GM18867 (cell line): ENCODE measurements around the gene KRTAP2-1.
"Not testable (repeated sequence)": the region's sequence is repeated elsewhere in the genome, so short reads cannot be mapped to it uniquely, and the experiment has no call there.

ENCODE experiments used
- ATAC-seq: cut with Tn5 transposase; IDR thresholded peaks from one replicate; pipeline ENCODE4 v1.9.1; 2021; ENCODE audit warnings: mild to moderate bottlenecking, moderate library complexity; ENCODE audit not compliant: unreplicated experiment

Gene KRTAP2-1

DNA sequence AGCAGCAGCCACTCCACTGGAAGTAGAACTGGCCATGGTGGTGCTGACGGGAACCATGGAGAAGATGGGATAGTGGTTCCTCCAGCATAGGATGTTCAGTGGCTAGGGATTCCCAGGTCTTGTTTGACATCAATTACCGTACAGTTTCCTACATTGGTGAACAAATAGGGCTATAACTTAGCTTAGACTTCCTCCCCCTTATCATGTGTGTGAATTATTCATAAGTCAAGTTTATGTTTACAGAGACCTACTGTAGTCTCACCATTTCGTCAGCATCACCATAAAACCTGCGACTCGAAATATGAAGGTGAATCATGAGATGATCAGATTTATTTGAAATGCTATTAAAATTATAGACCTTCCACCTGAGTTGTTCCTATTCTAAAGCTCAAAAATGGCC is 11.6 kb upstream of the KRTAP2-1 start:
- no peak for ATAC-seq

- ATAC-seq = no peak
These were observed 10.4 kb upstream of the KRTAP2-1 start for GRCh38 chr17:41057547-41057946.

- not testable (repeated sequence) for ATAC-seq
These were observed 8.0 kb upstream of the KRTAP2-1 start, which contains the start of gene KRTAP2-2 for GRCh38 chr17:41055130-41055529. Gene KRTAP2-2 (minus strand): TSS chr17:41055230. CDS start chr17:41055211, 19 bp downstream.

- not testable (repeated sequence) for ATAC-seq
These were observed 7.4 kb upstream of the KRTAP2-1 start for GRCh38 chr17:41054556-41054955.

DNA sequence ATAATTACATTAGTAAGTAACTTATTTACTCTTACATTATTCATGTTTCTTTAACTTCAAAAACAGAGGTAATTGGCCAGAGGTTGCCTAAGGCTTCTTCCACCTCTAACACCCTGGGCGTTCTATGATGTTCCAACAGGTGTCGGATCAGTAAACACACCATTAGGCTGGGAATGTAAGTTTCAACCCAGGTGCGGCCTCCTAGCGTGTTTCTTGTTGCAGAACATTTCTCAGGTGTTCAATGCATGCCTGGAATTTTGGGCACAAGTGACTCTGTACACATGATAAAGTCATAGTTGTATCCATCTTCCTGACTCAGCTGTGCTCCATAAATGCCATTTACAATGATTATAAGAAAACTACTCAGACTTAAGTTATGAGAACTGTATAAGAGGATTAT is 6.9 kb upstream of the KRTAP2-1 start:
- no peak for ATAC-seq

GRCh38 chr17:41052566-41052965 is 5.5 kb upstream of the KRTAP2-1 start:
- ATAC-seq = no peak

GRCh38 chr17:41049110-41049509 is 2.0 kb upstream of the KRTAP2-1 start:
- ATAC-seq = no peak

DNA sequence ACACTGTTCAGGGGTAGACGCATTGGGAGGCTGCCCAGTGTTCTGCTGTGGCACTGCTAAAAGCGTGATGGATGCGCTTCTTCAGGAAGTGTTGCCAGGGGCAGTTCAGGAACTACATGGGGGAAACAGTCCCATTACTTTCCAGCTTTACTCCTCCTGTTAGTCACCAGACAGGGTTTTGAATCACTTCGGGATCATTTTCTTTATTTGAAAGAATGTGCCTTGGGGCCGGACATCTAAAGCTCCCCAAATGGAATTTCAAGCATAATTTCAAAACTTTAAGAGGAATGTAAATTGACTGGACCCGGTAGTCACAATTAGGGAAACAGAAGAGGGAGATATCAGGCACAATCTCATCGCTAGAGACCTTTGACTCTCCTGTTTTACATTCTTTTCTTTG is 1.3 kb upstream of the KRTAP2-1 start:
- ATAC-seq = no peak

DNA sequence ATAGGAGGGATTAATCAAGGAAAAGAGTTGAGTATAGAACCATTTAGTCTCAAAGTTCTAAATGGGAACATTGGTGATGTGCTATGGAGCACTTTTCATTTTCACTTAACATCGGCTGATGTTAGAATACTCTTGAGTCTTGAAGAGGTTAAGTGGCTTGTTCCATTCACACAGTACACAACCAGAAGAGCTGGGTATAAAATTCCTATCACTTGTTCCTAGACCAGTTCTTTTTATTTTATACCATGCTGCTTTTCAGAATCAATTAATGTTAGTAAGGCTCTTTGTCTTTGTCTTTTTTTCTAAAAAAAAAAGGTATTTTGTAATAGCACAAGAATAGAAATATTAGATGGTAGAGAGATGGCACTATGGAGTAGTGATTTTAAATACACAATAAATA is 4.2 kb downstream of the KRTAP2-1 start:
- ATAC-seq = no peak

DNA sequence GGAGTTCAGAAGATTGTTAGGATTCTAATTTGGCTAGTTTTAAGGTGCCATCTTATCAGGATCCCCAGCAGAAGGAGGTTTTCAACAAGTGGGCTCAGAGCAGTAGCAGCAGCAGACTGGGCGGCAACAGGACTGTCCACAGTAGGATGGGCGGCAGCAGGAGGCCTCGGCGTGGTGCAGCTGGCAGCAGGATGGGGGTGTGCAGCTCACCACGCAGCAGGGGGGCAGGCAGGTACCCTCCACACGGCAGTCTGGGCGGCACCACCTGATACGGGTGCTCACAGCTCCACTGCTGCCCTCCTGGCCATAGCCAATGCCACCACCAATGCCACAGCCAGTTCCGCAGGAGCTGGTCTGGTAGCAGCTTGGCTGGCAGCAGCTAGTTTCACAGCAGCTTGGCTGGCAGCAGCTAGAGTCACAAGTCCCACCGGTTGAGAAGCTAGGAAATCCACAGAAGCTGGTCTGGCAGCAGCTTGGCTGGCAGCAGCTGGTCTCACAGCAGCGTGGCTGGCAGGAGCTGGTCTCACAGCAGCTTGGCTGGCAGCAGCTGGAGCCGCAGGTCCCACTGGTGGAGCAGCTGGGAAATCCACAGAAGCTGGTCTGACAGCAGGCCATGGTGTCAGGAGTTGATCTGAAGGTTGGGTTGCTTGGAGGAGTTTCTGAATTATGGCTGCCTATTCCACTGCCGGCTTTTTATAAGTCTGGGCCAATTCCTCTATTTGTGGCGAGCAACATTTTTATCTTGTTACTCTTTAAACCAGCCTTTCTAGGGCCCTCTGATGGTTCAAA is 6.1 kb downstream of the KRTAP2-1 start, which contains the start of gene KRTAP1-1:
Gene KRTAP1-1 (minus strand): TSS at position 668 of the 789 bp plus-strand sequence. CDS start 53 bp downstream, at position 615.
- not testable (repeated sequence) for ATAC-seq

- ATAC-seq = no peak
These were observed 9.2 kb downstream of the KRTAP2-1 start for GRCh38 chr17:41037853-41038350.

DNA sequence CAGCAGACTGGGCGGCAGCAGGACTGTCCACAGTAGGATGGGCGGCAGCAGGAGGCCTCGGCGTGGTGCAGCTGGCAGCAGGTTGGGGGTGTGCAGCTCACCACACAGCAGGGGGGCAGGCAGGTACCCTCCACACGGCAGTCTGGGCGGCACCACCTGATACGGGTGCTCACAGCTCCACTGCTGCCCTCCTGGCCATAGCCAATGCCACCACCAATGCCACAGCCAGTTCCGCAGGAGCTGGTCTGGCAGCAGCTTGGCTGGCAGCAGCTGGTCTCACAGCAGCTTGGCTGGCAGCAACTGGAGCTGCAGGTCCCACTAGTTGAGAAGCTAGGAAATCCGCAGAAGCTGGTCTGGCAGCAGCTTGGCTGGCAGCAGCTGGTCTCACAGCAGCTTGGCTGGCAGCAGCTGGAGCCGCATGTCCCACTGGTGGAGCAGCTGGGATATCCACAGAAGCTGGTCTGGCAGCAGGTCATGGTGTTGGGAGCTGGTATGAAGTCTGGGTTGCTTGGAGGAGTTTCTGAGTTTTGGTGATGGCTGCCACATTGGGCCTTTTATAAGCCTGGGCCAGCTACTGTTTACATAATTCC is 12.7 kb downstream of the KRTAP2-1 start, which contains the start of gene KRTAP1-3:
Gene KRTAP1-3 (minus strand): TSS at position 529 of the 590 bp plus-strand sequence. CDS start 53 bp downstream, at position 476.
- ATAC-seq = not testable (repeated sequence)

- ATAC-seq = no peak
These were observed 17.4 kb downstream of the KRTAP2-1 start, which contains the start of gene KRTAP1-4 for GRCh38 chr17:41029633-41030245. Gene KRTAP1-4 (minus strand): TSS chr17:41030195. CDS start chr17:41030078, 117 bp downstream.

DNA sequence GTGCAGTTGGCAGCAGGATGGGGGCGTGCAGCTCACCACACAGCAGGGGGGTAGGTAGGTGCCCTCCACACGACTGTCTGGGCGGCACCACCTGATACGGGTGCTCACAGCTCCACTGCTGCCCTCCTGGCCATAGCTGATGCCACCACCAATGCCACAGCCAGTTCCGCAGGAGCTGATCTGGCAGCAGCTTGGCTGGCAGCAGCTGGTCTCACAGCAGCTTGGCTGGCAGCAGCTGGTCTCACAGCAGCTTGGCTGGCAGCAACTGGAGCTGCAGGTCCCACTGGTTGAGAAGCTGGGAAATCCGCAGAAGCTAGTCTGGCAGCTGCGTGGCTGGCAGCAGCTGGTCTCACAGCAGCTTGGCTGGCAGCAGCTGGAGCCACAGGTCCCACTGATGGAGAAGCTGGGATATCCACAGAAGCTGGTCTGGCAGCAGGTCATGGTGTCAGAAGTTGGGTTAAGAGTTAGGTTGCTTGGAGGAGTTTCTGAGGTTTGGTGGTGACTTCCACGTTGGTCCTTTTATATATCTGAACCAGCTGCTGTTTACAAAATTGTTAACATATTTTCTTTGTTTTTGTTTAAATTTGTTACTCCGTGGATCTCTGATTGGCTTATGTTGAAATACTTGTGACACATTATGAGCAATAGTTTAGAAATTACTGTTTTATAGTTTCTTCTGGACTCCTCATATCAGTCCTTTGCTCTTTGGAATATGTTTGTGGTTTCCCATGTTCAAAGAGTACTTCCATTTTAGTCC is 20.2 kb downstream of the KRTAP2-1 start, which contains the start of gene KRTAP1-5:
Gene KRTAP1-5 (minus strand): TSS at position 494 of the 757 bp plus-strand sequence. CDS start 53 bp downstream, at position 441.
- no peak for ATAC-seq

DNA sequence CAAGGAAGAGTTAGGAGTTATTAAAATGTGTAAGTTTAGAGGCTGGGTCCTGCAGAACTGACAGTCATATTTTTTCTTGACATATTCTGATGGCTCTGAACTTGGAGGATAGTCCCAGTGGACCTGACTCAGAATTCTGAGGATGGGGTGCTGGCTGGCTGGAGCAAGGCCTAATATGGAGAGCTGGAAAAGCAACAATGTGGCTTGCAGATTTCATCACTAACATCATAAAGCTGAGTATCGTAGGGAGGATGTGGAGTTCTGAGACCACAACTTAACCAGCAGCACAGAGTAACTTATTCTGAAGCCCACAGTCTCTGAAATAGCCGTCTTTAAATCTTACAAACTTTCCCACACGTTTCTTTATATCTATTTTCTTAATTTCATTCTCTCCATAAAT is 22.4 kb downstream of the KRTAP2-1 start:
- ATAC-seq = no peak

DNA sequence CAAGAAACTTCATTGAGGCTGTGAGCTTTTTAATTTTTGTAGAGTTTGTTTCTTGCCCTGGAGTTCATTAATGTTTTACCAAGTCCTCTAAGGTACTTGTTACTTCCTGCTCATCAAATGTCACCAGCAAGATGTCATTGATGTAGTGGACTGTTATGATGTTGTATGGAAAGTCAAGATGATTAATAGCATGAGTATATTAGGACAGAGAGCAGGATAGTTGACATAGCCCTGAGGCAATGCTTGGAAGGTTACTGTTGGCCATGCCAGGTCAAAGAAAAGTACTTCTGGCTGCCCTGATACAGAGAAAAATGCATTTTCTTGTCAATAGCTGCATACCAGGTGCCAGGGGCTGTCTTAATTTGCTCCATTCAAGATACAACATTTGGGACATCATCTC is 26.8 kb downstream of the KRTAP2-1 start:
- no peak for ATAC-seq

DNA sequence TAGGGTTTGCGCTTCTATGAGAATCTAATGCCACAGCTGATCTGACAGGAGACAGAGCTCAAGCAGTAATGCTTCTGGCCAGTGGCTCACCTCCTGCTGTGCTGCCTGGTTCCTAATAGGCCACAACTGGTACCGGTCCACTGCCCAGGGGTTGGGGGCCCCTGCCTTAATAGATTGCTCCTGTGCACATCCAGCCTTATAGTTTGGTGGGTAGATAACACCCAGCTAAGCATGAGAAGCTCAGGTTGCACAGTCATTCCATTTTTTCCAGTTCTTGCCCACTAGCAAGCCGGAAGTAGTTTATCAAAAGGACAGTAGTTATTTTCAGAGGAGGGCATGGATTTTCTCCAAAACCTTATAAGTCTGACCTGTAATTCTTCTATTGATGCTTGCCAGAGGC is 27.7 kb downstream of the KRTAP2-1 start:
- no peak for ATAC-seq

- no peak for ATAC-seq
These were observed 28.6 kb downstream of the KRTAP2-1 start for GRCh38 chr17:41018541-41018940.

GRCh38 chr17:41016578-41017215 is 30.4 kb downstream of the KRTAP2-1 start:
- ATAC-seq = no peak

DNA sequence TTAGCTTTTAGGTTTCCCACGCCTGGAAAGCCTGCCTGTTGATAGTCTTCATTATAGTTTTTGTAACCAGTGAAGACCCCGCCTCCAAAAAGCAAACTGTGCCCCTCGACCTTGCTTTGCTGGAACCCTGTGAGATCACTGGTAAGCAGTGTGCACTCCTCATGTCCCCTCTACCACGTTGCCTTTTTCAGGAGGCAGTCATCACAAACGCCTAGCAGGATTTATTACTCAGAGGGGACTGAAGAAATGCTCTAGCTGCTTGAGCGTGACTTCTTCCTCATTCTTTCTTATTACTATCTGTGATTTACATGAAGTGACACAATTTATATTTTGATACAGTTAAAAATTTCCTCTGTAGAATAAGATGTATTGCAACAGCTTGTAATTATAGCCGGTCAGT is 31.7 kb downstream of the KRTAP2-1 start:
- ATAC-seq = no peak
